ENCODE results near the gene ABI3.
"Not testable (repeated sequence)": the region's sequence is repeated elsewhere in the genome, so short reads cannot be mapped to it uniquely, and the experiment has no call there.

Gene ABI3

DNA sequence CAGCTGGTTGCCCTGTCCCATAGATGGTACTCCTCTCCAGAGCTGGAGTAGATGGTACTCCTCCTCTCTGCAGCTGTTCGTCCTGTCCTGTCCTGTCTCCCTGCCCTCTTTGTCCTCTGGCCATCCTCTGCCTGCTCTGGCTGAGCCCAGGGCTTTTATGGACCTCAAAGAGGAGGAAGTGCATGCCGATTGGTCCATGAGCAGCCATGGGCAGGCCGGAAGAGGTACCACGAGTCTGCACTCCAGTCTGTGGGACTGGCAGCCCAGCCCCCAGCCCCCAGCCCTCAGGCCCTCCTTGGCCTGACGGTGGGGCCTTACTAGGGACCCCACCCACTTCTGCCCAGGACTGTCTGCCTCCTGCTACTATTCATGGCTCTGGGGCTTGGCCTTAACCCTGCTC lies 27.2 kb upstream of the ABI3 start:
- H3K4me2 ChIP-seq, result no peak overlapping the region
- H3K9ac ChIP-seq, result no peak overlapping the region
- TF ChIP-seq, protein P1, sequence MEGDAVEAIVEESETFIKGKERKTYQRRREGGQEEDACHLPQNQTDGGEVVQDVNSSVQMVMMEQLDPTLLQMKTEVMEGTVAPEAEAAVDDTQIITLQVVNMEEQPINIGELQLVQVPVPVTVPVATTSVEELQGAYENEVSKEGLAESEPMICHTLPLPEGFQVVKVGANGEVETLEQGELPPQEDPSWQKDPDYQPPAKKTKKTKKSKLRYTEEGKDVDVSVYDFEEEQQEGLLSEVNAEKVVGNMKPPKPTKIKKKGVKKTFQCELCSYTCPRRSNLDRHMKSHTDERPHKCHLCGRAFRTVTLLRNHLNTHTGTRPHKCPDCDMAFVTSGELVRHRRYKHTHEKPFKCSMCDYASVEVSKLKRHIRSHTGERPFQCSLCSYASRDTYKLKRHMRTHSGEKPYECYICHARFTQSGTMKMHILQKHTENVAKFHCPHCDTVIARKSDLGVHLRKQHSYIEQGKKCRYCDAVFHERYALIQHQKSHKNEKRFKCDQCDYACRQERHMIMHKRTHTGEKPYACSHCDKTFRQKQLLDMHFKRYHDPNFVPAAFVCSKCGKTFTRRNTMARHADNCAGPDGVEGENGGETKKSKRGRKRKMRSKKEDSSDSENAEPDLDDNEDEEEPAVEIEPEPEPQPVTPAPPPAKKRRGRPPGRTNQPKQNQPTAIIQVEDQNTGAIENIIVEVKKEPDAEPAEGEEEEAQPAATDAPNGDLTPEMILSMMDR (conservative IDR thresholded peaks at IDR 0.05; ENCODE audit: low read depth, low read length), result no peak
- no peaks in the 10 kb centered on the region for H3K27me3 ChIP-seq (ENCODE audit: insufficient read depth, low read depth)
- no peaks in the 10 kb centered on the region for H4K20me1 ChIP-seq (ENCODE audit: insufficient read depth)
- H3K4me1 ChIP-seq (ENCODE audit: low read depth, poor library complexity, severe bottlenecking), result no peaks in the 10 kb centered on the region
- no peak overlapping the region for H3K27ac ChIP-seq
- H3K79me2 ChIP-seq (ENCODE audit: insufficient read depth, low read depth), result no peaks in the 10 kb centered on the region
- H3K36me3 ChIP-seq (ENCODE audit: insufficient read depth), result no peaks in the 10 kb centered on the region
- H3K4me3 ChIP-seq (IDR thresholded peaks at IDR 0.05; ENCODE audit: insufficient read depth, low read depth, low read length), result no peak overlapping the region
- H2AFZ ChIP-seq (ENCODE audit: low read depth), result no peak overlapping the region

DNA sequence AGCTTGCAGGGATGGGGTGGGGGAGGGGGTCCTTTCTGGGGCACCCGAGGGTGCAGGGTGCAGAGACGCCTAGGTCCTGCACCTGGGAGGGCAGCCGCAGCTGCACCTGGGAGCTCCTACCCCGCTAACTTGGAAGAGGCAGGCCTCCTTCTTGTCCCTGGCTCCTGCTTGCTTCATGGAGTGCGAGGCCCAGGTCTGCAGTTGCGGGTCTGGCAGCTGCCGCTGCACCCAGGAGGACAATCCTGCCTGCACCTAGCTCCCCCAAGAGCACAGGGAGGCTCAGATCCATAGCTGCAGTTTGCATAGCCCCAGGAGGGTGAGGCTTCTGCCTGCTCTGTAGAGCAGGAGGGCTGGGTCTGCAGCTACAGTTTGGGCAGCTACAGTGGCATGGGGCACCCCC lies 26.7 kb upstream of the ABI3 start:
- H3K4me3 ChIP-seq (IDR thresholded peaks at IDR 0.05; ENCODE audit: insufficient read depth, low read depth, low read length), result no peak overlapping the region
- TF ChIP-seq, protein P1 (conservative IDR thresholded peaks at IDR 0.05; ENCODE audit: low read depth, low read length), result no peak
- H3K9ac ChIP-seq, result no peak overlapping the region
- no peak overlapping the region for H2AFZ ChIP-seq (ENCODE audit: low read depth)
- H3K4me2 ChIP-seq, result no peak overlapping the region
- H3K27me3 ChIP-seq (ENCODE audit: insufficient read depth, low read depth), result no peaks in the 10 kb centered on the region
- H3K36me3 ChIP-seq (ENCODE audit: insufficient read depth), result no peaks in the 10 kb centered on the region
- H4K20me1 ChIP-seq (ENCODE audit: insufficient read depth), result no peaks in the 10 kb centered on the region
- H3K4me1 ChIP-seq (ENCODE audit: low read depth, poor library complexity, severe bottlenecking), result no peaks in the 10 kb centered on the region
- no peak overlapping the region for H3K27ac ChIP-seq
- H3K79me2 ChIP-seq (ENCODE audit: insufficient read depth, low read depth), result no peaks in the 10 kb centered on the region

DNA sequence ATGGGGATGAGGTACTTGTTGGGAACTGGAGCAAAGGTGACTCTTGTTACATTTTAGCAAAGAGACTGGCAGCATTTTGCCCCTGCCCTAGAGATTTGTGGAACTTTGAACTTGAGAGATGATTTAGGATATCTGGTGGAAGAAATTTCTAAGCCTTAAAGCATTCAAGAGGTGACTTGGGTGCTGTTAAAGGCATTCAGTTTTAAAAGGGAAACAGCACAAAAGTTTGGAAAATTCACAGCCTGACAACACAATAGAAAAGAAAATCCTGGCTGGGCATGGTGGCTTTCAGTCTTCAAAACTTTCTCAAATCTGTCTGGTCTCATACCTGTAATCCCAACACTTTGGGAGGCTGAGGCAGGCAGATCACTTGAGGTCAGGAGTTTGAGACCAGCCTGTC lies 26.0 kb upstream of the ABI3 start:
- not testable (repeated sequence) for H2AFZ ChIP-seq (ENCODE audit: low read depth); H3K4me3 ChIP-seq (IDR thresholded peaks at IDR 0.05; ENCODE audit: insufficient read depth, low read depth, low read length); H3K4me2 ChIP-seq; H3K9ac ChIP-seq; H3K4me1 ChIP-seq (ENCODE audit: low read depth, poor library complexity, severe bottlenecking); H3K27ac ChIP-seq; H4K20me1 ChIP-seq (ENCODE audit: insufficient read depth); H3K27me3 ChIP-seq (ENCODE audit: insufficient read depth, low read depth); H3K36me3 ChIP-seq (ENCODE audit: insufficient read depth); H3K79me2 ChIP-seq (ENCODE audit: insufficient read depth, low read depth)

DNA sequence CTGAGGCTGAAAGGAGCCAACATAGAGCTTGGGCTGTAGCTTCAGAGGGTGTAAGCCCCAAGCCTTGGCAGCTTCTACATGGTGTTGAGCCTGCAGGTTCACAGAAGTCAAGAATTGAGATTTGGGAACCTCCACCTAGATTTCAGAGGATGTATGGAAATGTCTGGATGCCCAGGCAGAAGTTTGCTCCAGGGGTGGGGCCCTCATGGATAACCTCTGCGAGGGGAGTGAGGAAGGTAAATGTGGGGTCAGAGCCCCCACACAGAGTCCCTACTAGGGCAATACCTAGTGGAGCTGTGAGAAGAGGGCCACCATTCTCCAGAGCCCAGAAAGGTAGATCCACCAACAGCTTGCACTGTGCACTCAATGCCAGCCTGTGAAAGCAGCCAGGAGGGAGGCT lies 25.1 kb upstream of the ABI3 start:
- H3K27ac ChIP-seq; H3K4me2 ChIP-seq; H4K20me1 ChIP-seq (ENCODE audit: insufficient read depth); H3K27me3 ChIP-seq (ENCODE audit: insufficient read depth, low read depth); H3K9ac ChIP-seq; H3K4me1 ChIP-seq (ENCODE audit: low read depth, poor library complexity, severe bottlenecking); H2AFZ ChIP-seq (ENCODE audit: low read depth); H3K36me3 ChIP-seq (ENCODE audit: insufficient read depth); H3K79me2 ChIP-seq (ENCODE audit: insufficient read depth, low read depth); H3K4me3 ChIP-seq (IDR thresholded peaks at IDR 0.05; ENCODE audit: insufficient read depth, low read depth, low read length): not testable (repeated sequence)

DNA sequence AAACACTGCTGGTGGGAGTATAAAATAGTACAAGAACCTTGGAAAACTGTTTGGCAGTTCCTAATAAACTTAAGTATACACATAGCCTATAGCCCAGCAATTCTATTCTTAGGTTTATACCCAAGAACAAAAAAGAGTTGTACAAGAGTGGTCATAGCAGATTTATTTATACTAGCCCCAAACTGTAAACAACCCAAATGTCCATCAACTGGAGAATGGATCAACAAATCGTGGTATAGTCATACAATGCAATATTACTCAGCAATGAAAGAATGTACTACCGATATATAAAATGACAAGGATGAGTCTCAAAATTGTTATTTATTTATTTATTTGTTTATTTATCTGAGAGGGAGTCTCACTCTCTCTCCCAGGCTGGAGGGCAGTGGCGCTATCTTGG lies 23.2 kb upstream of the ABI3 start:
- H3K9ac ChIP-seq, result no peak overlapping the region
- no peaks in the 10 kb centered on the region for H3K27me3 ChIP-seq (ENCODE audit: insufficient read depth, low read depth)
- peaks cover 10% of the 10 kb centered on the region for H3K4me1 ChIP-seq (ENCODE audit: low read depth, poor library complexity, severe bottlenecking)
- H2AFZ ChIP-seq (ENCODE audit: low read depth), result no peak overlapping the region
- H4K20me1 ChIP-seq (ENCODE audit: insufficient read depth), result no peaks in the 10 kb centered on the region
- no peak overlapping the region for H3K4me2 ChIP-seq
- H3K4me3 ChIP-seq (IDR thresholded peaks at IDR 0.05; ENCODE audit: insufficient read depth, low read depth, low read length), result no peak overlapping the region
- TF ChIP-seq, protein P1 (conservative IDR thresholded peaks at IDR 0.05; ENCODE audit: low read depth, low read length), result no peak
- no peaks in the 10 kb centered on the region for H3K36me3 ChIP-seq (ENCODE audit: insufficient read depth)
- no peaks in the 10 kb centered on the region for H3K79me2 ChIP-seq (ENCODE audit: insufficient read depth, low read depth)
- H3K27ac ChIP-seq, result no peak overlapping the region

Data from KMS-11 (cell line).